AG10803 (cell line): ENCODE measurements around the gene INO80C.
A peak's percentile ranks its signal among the peaks of the same experiment; 100 is the strongest.

ENCODE experiments used
- DNase-seq: peaks from one replicate; pipeline ENCODE4 v3.0.0; 2010; ENCODE audit warnings: low read depth
- H3K4me3 ChIP-seq: 2 replicates; pipeline ENCODE4 v1.5.1; 2011; ENCODE audit warnings: mild to moderate bottlenecking, low read length, control low read depth
- TF ChIP-seq, protein P1 (sequence below): conservative IDR thresholded peaks from 2 replicates; pipeline ENCODE4 v1.5.1; 2011; ENCODE audit warnings: mild to moderate bottlenecking, low read length, control low read depth, inconsistent platforms

The INO80C gene

DNA sequence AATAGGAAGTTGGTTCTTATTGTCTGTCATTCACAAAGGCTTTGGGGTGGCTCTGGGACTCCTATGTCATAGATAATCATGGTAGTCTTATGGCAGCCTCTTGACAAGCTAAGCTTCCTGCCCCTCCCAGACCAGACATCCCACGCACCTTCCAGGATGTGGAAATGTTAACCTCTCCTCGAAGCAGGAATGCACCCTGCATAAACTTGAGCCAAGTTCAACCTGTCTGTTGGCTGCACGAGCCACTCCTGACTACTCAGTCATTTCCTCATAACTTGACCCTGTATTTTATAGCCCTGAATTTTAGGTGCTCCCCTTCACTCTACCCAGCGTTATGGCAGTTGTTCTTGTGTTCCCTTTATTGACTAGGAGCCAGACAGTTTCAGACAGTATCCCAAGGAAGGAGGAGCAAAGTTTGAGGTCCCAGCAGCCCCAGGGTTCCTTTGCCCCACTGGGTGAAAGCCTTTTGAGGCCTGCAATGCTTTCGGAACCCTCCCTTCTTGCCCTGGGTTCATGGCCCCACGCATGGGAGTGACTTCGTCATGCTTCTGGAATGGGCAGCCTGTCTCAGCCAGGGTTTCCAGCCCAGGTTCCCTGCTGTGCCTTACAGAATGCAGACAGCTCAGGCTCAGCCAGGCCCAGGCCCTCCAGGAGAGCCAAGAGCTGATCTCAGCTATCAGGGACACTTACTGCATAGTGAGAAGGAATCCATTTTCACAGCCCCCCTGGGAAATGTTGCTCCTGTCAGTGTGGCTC, 15.6 kb upstream of the INO80C start:
- DNase-seq: peak; percentile 75
- no peak overlapping the region for H3K4me3 ChIP-seq
- TF ChIP-seq, protein P1, sequence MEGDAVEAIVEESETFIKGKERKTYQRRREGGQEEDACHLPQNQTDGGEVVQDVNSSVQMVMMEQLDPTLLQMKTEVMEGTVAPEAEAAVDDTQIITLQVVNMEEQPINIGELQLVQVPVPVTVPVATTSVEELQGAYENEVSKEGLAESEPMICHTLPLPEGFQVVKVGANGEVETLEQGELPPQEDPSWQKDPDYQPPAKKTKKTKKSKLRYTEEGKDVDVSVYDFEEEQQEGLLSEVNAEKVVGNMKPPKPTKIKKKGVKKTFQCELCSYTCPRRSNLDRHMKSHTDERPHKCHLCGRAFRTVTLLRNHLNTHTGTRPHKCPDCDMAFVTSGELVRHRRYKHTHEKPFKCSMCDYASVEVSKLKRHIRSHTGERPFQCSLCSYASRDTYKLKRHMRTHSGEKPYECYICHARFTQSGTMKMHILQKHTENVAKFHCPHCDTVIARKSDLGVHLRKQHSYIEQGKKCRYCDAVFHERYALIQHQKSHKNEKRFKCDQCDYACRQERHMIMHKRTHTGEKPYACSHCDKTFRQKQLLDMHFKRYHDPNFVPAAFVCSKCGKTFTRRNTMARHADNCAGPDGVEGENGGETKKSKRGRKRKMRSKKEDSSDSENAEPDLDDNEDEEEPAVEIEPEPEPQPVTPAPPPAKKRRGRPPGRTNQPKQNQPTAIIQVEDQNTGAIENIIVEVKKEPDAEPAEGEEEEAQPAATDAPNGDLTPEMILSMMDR: no peak

DNA sequence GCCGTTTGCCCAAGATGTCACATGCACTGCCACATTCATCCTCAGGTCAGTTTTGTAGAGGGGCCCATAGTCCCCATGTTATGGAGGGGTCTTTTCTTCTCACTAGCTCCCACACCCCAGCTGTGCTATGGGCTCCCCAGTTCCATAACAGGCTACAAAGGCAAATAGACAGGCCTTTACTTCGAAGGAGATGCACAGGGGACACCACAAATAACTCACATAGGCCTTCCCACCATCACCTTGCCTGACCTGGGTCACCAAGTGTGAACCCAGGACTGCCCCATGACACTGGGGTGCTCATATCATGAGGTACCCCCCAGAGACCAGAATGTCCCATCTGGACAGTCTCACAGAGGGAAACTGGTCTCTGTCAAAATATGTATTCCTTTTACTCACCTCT, 15.0 kb upstream of the INO80C start:
- DNase-seq: no peak
- TF ChIP-seq, protein P1: no peak
- H3K4me3 ChIP-seq: no peak overlapping the region

DNA sequence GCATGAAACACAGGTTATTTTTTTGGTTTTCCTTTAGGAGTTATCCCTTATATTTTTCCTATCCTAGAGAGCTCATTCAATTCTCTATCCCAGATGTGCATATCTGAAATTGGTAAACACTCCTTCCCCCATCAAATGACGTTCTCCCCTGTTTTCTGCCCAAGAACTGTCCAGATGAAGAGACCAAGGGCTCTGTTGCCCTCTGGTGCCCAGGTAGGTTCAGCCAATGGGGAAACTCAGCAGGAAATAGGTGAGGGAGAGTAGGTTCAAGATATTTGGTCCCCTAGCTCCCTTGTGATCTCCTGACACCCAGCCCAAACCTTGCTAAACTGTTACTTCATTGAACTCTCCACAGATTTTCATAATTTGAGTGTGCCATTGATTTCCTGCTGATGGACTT, 14.1 kb upstream of the INO80C start:
- H3K4me3 ChIP-seq: no peak overlapping the region
- TF ChIP-seq, protein P1: no peak
- no peak for DNase-seq

DNA sequence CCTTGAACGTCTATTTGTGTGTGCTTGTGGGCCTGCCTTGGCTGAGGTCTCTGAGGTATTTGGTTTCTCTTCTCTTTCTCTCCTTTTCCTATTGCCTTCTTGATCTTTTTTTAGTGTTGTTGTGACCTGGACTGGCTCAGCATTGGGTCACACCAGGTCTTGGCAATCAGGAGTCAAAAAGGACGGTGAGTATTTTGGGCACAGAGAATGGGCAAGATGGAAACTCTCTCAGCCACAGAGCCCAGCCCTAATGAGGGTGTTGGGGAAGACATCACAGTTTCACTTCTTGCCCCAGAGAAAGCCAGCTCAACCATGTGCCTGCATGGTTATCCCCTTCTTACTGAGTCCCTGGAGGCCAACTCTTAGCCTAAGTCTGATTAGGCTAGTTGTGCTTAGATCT, 13.7 kb upstream of the INO80C start:
- TF ChIP-seq, protein P1: no peak
- no peak for DNase-seq
- H3K4me3 ChIP-seq: no peak overlapping the region

DNA sequence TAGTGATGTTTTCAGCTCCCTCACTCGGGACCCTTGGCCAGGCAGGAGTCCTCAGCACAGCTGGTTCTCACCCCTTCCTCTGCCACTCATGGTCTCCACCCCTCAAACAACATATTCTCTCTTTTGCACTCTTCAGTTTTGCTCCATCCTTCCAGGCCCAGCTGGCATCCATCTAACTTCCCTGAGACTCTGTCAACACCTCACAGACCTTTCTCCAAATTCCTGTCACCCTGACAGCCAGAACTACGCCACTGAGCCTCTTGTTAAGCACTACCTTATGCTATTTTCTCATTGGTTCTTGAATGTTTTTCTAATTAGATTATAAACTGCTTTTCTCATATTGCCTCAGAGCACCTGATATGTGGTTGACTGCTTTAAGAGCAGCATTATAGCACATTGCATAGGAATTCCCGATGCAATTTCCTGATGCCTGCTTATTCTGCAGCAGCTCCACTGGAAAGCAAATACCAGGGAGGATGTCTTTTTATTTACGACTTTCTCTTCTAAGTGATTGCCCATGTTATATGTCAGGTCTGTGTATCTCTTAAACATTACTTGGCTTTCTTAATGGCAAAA, 12.4 kb upstream of the INO80C start:
- TF ChIP-seq, protein P1: no peak
- no peak for DNase-seq
- no peak overlapping the region for H3K4me3 ChIP-seq

DNA sequence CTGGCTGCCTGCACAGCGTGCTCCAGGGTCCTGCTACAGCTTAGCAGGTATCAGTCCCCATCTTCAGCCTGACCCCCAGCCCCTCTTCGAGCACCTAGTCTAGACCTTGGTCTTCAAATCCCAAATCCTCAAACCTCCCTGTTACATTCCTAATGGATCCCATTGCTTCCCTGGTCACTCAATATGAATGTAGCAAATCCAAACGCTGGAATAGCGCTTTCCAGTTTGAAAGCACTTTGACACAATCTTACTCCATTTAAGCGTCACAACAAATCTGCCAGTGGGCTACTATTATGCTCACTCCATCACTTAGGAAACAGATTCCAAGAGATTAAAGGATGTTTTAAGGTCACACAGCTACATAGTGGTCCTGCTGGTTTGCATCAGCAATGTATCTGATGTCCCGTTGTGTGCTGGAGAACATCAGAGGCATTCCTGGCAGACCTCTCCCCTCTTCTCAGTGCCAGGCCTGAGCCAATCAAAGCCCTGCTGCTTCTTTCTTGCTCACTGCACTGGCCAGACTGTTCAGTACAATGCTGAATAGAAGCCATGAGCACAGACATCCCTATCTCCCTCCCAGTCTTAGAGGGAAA, 11.1 kb upstream of the INO80C start:
- DNase-seq: no peak
- TF ChIP-seq, protein P1: no peak

DNA sequence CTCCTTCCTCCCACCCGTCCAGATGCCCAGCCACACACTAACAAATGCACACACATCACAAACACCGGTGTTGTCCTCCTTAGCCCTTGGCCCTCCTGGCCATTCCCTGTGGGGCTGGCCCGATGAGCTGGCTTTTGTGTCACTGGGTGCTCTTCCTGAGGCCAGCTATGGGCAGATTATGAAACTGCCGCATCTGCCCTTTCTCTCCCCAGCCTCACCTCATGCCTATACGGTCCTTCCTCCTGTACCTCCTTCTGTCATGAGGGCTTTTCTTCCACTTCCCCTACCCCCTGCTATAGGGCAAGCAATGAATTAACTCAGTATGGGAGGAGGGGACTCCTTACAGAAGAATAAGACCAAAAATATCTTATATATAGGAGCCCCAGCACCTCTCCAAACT, 10.3 kb upstream of the INO80C start:
- no peak overlapping the region for H3K4me3 ChIP-seq
- DNase-seq: no peak
- TF ChIP-seq, protein P1: no peak

More for the DNA sequence above, 11.1 kb upstream of the INO80C start:
- no peak overlapping the region for H3K4me3 ChIP-seq
